IMR-90 (cell line): ENCODE results near the gene CCDC88B. TPM values are rescaled to one million over a fixed set of nuclear protein-coding genes. Genes with fewer than 3 reads are reported as not detected.

ENCODE experiments used
- ATAC-seq: fragments of 200-7000 bp; cut with Tn5 transposase; 2 replicates; pipeline ENCODE4 v1.9.1; 2020; ENCODE audit warnings: low read depth, mild to moderate bottlenecking, moderate library complexity
- BruUV-seq: library from RNA; stranded (reverse); fragments of 400-500 nt; replicated peaks from 2 replicates; lab custom pipeline; 2021; lab: Mats Ljungman, UMichigan
- CTCF ChIA-PET: fragments of 300-600 bp; formaldehyde crosslinking; extraction: SDS; loops from one replicate; lab custom pipeline; 2021; ENCODE audit warnings: antibody characterized with exemption; lab: Yijun Ruan, JAX
- POLR2A ChIA-PET: fragments of 300-600 bp; sonication (Branson Sonifier 250); formaldehyde crosslinking; loops from one replicate; lab custom pipeline; 2022; ENCODE audit warnings: antibody characterized with exemption; ENCODE audit not compliant: unreplicated experiment; lab: Charles Lee
- DNase-seq: peaks from one replicate; pipeline ENCODE4 v3.0.0; 2013
- H2AFZ ChIP-seq: replicated peaks from 2 replicates; pipeline ENCODE3; 2013; ENCODE audit warnings: low read length, mild to moderate bottlenecking; ENCODE audit not compliant: poor library complexity
- H2AK5ac ChIP-seq: 2 replicates; pipeline ENCODE4 v1.6.1; 2013; ENCODE audit warnings: low read depth, low read length, inconsistent platforms
- H2AK9ac ChIP-seq: replicated peaks from 2 replicates; pipeline ENCODE3; 2013; ENCODE audit warnings: mild to moderate bottlenecking, low read depth, low read length, moderate library complexity; ENCODE audit not compliant: poor library complexity
- H2BK120ac ChIP-seq: 2 replicates; pipeline ENCODE4 v1.6.1; 2013; ENCODE audit warnings: low read depth, low read length, inconsistent platforms
- H2BK15ac ChIP-seq: 3 replicates; pipeline ENCODE4 v1.6.1; 2013; ENCODE audit warnings: low read depth, low read length, inconsistent platforms
- H2BK20ac ChIP-seq: 2 replicates; pipeline ENCODE4 v1.6.1; 2013; ENCODE audit warnings: low read depth, mild to moderate bottlenecking, inconsistent platforms, low read length, moderate library complexity
- H2BK5ac ChIP-seq: 2 replicates; pipeline ENCODE4 v1.6.1; 2013; ENCODE audit warnings: mild to moderate bottlenecking, low read depth, low read length, inconsistent platforms; ENCODE audit not compliant: poor library complexity, severe bottlenecking
- H3K14ac ChIP-seq: replicated peaks from 2 replicates; pipeline ENCODE4 v1.6.1; 2013; ENCODE audit warnings: low read depth, low read length, inconsistent platforms
- H3K18ac ChIP-seq: 2 replicates; pipeline ENCODE4 v1.6.1; 2013; ENCODE audit warnings: low read depth, low read length, control low read depth
- H3K23ac ChIP-seq: 2 replicates; pipeline ENCODE4 v1.6.1; 2013; ENCODE audit warnings: low read depth, low read length, inconsistent platforms
- H3K27ac ChIP-seq: 2 replicates; pipeline ENCODE4 v1.5.1; 2013; ENCODE audit warnings: mild to moderate bottlenecking, control low read depth, low read length; ENCODE audit not compliant: insufficient read depth
- H3K27me3 ChIP-seq: 2 replicates; pipeline ENCODE4 v1.6.1; 2013; ENCODE audit warnings: low read length; ENCODE audit not compliant: control insufficient read depth, insufficient read depth
- H3K36me3 ChIP-seq: 2 replicates; pipeline ENCODE4 v1.6.1; 2013; ENCODE audit warnings: low read length, mixed read lengths; ENCODE audit not compliant: control insufficient read depth, insufficient read depth
- H3K4ac ChIP-seq: 2 replicates; pipeline ENCODE4 v1.6.1; 2013; ENCODE audit warnings: low read depth, low read length, inconsistent platforms
- H3K4me1 ChIP-seq: 2 replicates; pipeline ENCODE4 v1.6.1; 2013; ENCODE audit warnings: low read length, mixed read lengths; ENCODE audit not compliant: control insufficient read depth, insufficient read depth
- H3K4me2 ChIP-seq: 2 replicates; pipeline ENCODE4 v1.6.1; 2013; ENCODE audit warnings: low read depth, mild to moderate bottlenecking, control low read depth, low read length, moderate library complexity
- H3K4me3 ChIP-seq: 2 replicates; pipeline ENCODE4 v1.5.1; 2013; ENCODE audit warnings: low read depth, mild to moderate bottlenecking, control low read depth, low read length, moderate library complexity; ENCODE audit not compliant: insufficient read depth
- H3K56ac ChIP-seq: 2 replicates; pipeline ENCODE4 v1.6.1; 2013; ENCODE audit warnings: low read length, inconsistent platforms; ENCODE audit not compliant: insufficient read depth; ENCODE audit errors: extremely low read depth
- H3K79me1 ChIP-seq, 2 experiments: 2 replicates each; pipeline ENCODE4 v1.6.1; 2013; ENCODE audit warnings: low read length in 2 of 2, inconsistent platforms in 1 of 2, low read depth in 1 of 2
- H3K9ac ChIP-seq: 2 replicates; pipeline ENCODE4 v1.6.1; 2013; ENCODE audit warnings: low read depth, low read length, control low read depth
- H3K9me1 ChIP-seq: 2 replicates; pipeline ENCODE4 v1.6.1; 2013; ENCODE audit warnings: low read length, inconsistent platforms; ENCODE audit not compliant: insufficient read depth
- H3K9me3 ChIP-seq: 2 replicates; pipeline ENCODE4 v1.6.1; 2013; ENCODE audit warnings: low read length; ENCODE audit not compliant: control insufficient read depth, insufficient read depth
- H4K20me1 ChIP-seq: 2 replicates; pipeline ENCODE4 v1.6.1; 2013; ENCODE audit warnings: low read length, inconsistent platforms; ENCODE audit not compliant: insufficient read depth
- H4K5ac ChIP-seq: 2 replicates; pipeline ENCODE4 v1.6.1; 2013; ENCODE audit warnings: mild to moderate bottlenecking, low read depth, low read length, control low read depth
- H4K8ac ChIP-seq, 2 experiments: 2 replicates each; pipeline ENCODE4 v1.6.1; 2013; ENCODE audit warnings: low read depth in 2 of 2, low read length in 2 of 2, control low read depth in 1 of 2, inconsistent platforms in 1 of 2
- H4K91ac ChIP-seq: 2 replicates; pipeline ENCODE4 v1.6.1; 2013; ENCODE audit warnings: low read depth, low read length, inconsistent platforms; ENCODE audit not compliant: insufficient read depth
- BHLHE40 ChIP-seq: fragments of 150-350 bp; IDR thresholded peaks from 2 replicates; pipeline ENCODE4 v1.6.1; 2016; ENCODE audit warnings: mild to moderate bottlenecking, low read depth, low read length
- MXI1 ChIP-seq: IDR thresholded peaks from 2 replicates; pipeline ENCODE4 v1.6.1; 2012; ENCODE audit warnings: low read depth, mild to moderate bottlenecking, low read length, moderate library complexity, borderline replicate concordance
- NFE2L2 ChIP-seq: fragments of 150-350 bp; IDR thresholded peaks from 2 replicates; pipeline ENCODE4 v1.6.1; 2016; ENCODE audit warnings: low read depth, mild to moderate bottlenecking, low read length
- RAD21 ChIP-seq: IDR thresholded peaks from 2 replicates; pipeline ENCODE4 v1.6.1; 2012; ENCODE audit warnings: low read length, improper control_type of control experiment
- RCOR1 ChIP-seq: IDR thresholded peaks from 2 replicates; pipeline ENCODE4 v1.6.1; 2012; ENCODE audit warnings: mild to moderate bottlenecking, low read length, improper control_type of control experiment; ENCODE audit not compliant: insufficient replicate concordance
- SMC3 ChIP-seq: fragments of 150-350 bp; IDR thresholded peaks from 2 replicates; pipeline ENCODE4 v1.6.1; 2016; ENCODE audit warnings: low read depth, mild to moderate bottlenecking, antibody characterized with exemption, low read length, moderate library complexity
- WGBS, 2 experiments: methylation state at CpG; one replicate each; pipeline versions ENCODE4 v1.1.5 to v1.1.7; 2013; ENCODE audit warnings: missing lambda C conversion rate in 2 of 2; ENCODE audit not compliant: insufficient read length in 1 of 2; ENCODE audit errors: extremely low coverage in 2 of 2; 5-methylcytosine and 5-hydroxymethylcytosine counted together
- dilution Hi-C: fragments of 300-500 bp; cut with HindIII; formaldehyde crosslinking; loops from one replicate; pipeline ENCODE4 v1.14.3; 2018; ENCODE audit warnings: low sequenced_read_pairs; ENCODE audit not compliant: unreplicated experiment
- in situ Hi-C: fragments of 300-500 bp; cut with MboI; formaldehyde crosslinking; loops from 3 replicates; pipeline ENCODE4 v1.14.3; 2019; ENCODE audit warnings: low sequenced_read_pairs, inconsistent platforms, mixed read lengths
- intact Hi-C: fragments of 100-400 bp; cut with micrococcal nuclease; formaldehyde crosslinking; loops from 2 replicates; pipeline ENCODE4 v1.10.0; 2022
- polyA plus RNA-seq, 3 experiments: library from polyadenylated mRNA; depleted of rRNA; stranded (reverse); fragments of >200 nt; gene quantifications; 2 replicates each; pipeline ENCODE4 v1.2.3, GENCODE V29; 2012; ENCODE audit warnings: low replicate concordance in 1 of 3
- total RNA-seq: library from RNA; depleted of rRNA; stranded (reverse); fragments of >200 nt; gene quantifications from 2 replicates; pipeline ENCODE4 v1.2.3, GENCODE V29; 2012
- TF ChIP-seq, protein P1 (sequence below): conservative IDR thresholded peaks from 2 replicates; pipeline ENCODE4 v1.5.1; 2012; ENCODE audit warnings: mild to moderate bottlenecking, low read depth, low read length, improper control_type of control experiment
- TF ChIP-seq, protein P2 (sequence below): fragments of 150-350 bp; IDR thresholded peaks from 2 replicates; pipeline ENCODE4 v1.6.1; 2016; ENCODE audit warnings: low read depth, mild to moderate bottlenecking, low read length, moderate library complexity, borderline replicate concordance

Gene CCDC88B
- total and polyA plus RNA-seq, 2 of the 4 experiments (the other 2 are of a cell fraction), result 1.3 to 2.5 TPM

DNA sequence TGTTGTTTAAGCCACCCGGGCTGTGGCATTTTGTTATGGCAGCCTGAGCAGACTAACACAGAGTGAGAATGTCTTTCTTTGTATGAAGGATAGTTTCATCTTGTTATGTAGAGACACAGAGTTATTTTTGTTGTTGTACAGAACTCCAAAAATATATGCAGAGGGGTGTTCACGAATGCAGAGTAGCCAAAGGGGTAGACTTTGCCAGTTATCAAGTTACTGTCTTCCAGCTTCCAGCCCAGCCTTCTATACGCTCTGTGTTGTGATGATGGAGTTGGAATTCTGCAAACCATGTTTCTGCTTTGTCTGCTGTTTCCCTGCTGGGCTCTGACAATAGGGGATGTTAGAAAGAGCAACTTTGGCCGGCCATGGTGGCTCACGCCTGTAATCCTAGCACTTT is 63.1 kb downstream of the CCDC88B start:
- intact Hi-C loops, result no loop called here
- TF ChIP-seq RCOR1 (no peak), SMC3 (no peak), RAD21 (no peak), NFE2L2 (no peak), BHLHE40 (no peak), MXI1 (no peak)
- TF ChIP-seq, protein P1, sequence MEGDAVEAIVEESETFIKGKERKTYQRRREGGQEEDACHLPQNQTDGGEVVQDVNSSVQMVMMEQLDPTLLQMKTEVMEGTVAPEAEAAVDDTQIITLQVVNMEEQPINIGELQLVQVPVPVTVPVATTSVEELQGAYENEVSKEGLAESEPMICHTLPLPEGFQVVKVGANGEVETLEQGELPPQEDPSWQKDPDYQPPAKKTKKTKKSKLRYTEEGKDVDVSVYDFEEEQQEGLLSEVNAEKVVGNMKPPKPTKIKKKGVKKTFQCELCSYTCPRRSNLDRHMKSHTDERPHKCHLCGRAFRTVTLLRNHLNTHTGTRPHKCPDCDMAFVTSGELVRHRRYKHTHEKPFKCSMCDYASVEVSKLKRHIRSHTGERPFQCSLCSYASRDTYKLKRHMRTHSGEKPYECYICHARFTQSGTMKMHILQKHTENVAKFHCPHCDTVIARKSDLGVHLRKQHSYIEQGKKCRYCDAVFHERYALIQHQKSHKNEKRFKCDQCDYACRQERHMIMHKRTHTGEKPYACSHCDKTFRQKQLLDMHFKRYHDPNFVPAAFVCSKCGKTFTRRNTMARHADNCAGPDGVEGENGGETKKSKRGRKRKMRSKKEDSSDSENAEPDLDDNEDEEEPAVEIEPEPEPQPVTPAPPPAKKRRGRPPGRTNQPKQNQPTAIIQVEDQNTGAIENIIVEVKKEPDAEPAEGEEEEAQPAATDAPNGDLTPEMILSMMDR, result no peak
- TF ChIP-seq, protein P2, sequence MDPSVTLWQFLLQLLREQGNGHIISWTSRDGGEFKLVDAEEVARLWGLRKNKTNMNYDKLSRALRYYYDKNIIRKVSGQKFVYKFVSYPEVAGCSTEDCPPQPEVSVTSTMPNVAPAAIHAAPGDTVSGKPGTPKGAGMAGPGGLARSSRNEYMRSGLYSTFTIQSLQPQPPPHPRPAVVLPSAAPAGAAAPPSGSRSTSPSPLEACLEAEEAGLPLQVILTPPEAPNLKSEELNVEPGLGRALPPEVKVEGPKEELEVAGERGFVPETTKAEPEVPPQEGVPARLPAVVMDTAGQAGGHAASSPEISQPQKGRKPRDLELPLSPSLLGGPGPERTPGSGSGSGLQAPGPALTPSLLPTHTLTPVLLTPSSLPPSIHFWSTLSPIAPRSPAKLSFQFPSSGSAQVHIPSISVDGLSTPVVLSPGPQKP, result no peak
- H4K8ac ChIP-seq, result no peak overlapping the region
- no peaks in the 10 kb centered on the region for H4K20me1 ChIP-seq
- WGBS, 2 experiments, result no CpG with 5 or more reads among the region's 5 CpGs
- no peak overlapping the region for H2AK5ac ChIP-seq
- H4K91ac ChIP-seq, result no peak overlapping the region
- H2AFZ ChIP-seq, result no peak overlapping the region
- H3K79me1 ChIP-seq, result no peaks in the 10 kb centered on the region
- H3K27ac ChIP-seq, result no peak overlapping the region
- no peak overlapping the region for H3K4me2 ChIP-seq
- in situ Hi-C loops, result no loop called here
- dilution Hi-C loops, result no loop called here
- no peak overlapping the region for H3K18ac ChIP-seq
- H3K4ac ChIP-seq, result no peak overlapping the region
- no peak overlapping the region for H2BK5ac ChIP-seq
- H2BK20ac ChIP-seq, result no peak overlapping the region
- no peak overlapping the region for H3K14ac ChIP-seq
- ChIA-PET POLR2A (no interaction called here), CTCF (no interaction called here)
- H3K9me3 ChIP-seq, result peaks cover 5% of the 10 kb centered on the region
- BruUV-seq, result no TSS peak
- no peak overlapping the region for H3K4me3 ChIP-seq
- ATAC-seq (no peak), DNase-seq (no peak)
- H3K56ac ChIP-seq, result no peak overlapping the region
- no peak overlapping the region for H3K9ac ChIP-seq
- H3K9me1 ChIP-seq, result no peaks in the 10 kb centered on the region
- H2AK9ac ChIP-seq, result no peak overlapping the region
- no peak overlapping the region for H4K5ac ChIP-seq
- no peaks in the 10 kb centered on the region for H3K4me1 ChIP-seq
- H3K23ac ChIP-seq, result no peak overlapping the region
- peaks cover 32% of the 10 kb centered on the region for H3K27me3 ChIP-seq
- no peak overlapping the region for H2BK15ac ChIP-seq
- H2BK120ac ChIP-seq, result no peak overlapping the region
- H3K36me3 ChIP-seq, result no peaks in the 10 kb centered on the region
